Smooth muscle cell (in vitro differentiated cells): ENCODE data around the gene WDFY4. TPM values are rescaled to one million over a fixed set of nuclear protein-coding genes. Genes with fewer than 3 reads are reported as not detected.

Experiments
- DNase-seq: peaks from one replicate; lab custom pipeline; 2025; ENCODE audit not compliant: unreplicated experiment; lab: John Stamatoyannopoulos, UW
- H2AFZ ChIP-seq: fragments of 200-600 bp; sonication (generic); 2 replicates; pipeline ENCODE4 v1.6.0; 2016; ENCODE audit warnings: antibody characterized with exemption, low read depth, mild to moderate bottlenecking
- H3F3A ChIP-seq: fragments of 200-600 bp; sonication (generic); 2 replicates; pipeline ENCODE4 v1.6.0; 2017; ENCODE audit warnings: antibody characterized with exemption, low read depth
- H3K27ac ChIP-seq: fragments of 200-600 bp; sonication (generic); 2 replicates; pipeline ENCODE4 v1.5.1; 2016; ENCODE audit warnings: low read depth, mild to moderate bottlenecking
- H3K27me3 ChIP-seq: fragments of 200-600 bp; sonication (generic); 2 replicates; pipeline ENCODE4 v1.6.1; 2016; ENCODE audit warnings: low read depth, mild to moderate bottlenecking
- H3K36me3 ChIP-seq: fragments of 200-600 bp; sonication (generic); 2 replicates; pipeline ENCODE4 v1.5.1; 2016; ENCODE audit warnings: low read depth
- H3K4me1 ChIP-seq: fragments of 200-600 bp; sonication (generic); 2 replicates; pipeline ENCODE4 v1.5.1; 2016; ENCODE audit warnings: low read depth
- H3K4me2 ChIP-seq: fragments of 200-600 bp; sonication (generic); 2 replicates; pipeline ENCODE4 v1.6.0; 2016; ENCODE audit warnings: mild to moderate bottlenecking
- H3K4me3 ChIP-seq: fragments of 200-600 bp; sonication (generic); 2 replicates; pipeline ENCODE4 v1.5.1; 2016; ENCODE audit warnings: mild to moderate bottlenecking
- H3K79me2 ChIP-seq: fragments of 200-600 bp; sonication (generic); 2 replicates; pipeline ENCODE4 v1.6.0; 2016; ENCODE audit warnings: low read depth, mild to moderate bottlenecking
- H3K9ac ChIP-seq: fragments of 200-600 bp; sonication (generic); 2 replicates; pipeline ENCODE4 v1.6.0; 2016; ENCODE audit warnings: low read depth
- H3K9me3 ChIP-seq: fragments of 200-600 bp; sonication (generic); replicated peaks from 2 replicates; pipeline ENCODE4 v1.5.1; 2016; ENCODE audit warnings: low read depth
- H4K20me1 ChIP-seq: fragments of 200-600 bp; sonication (generic); 2 replicates; pipeline ENCODE4 v1.6.0; 2016; ENCODE audit warnings: low read depth
- WGBS: methylation state at CpG from one replicate; pipeline ENCODE4 v1.1.7; 2016; ENCODE audit warnings: low lambda C conversion rate; 5-methylcytosine and 5-hydroxymethylcytosine counted together
- polyA plus RNA-seq: library from polyadenylated mRNA; unstranded; fragments of >200 nt; fragmentation: Nextera tagmentation; extraction: Ambion mirVana; gene quantifications from 2 replicates; pipeline ENCODE4 v1.2.1, GENCODE V29; 2016
- total RNA-seq: library from RNA; depleted of rRNA; stranded (reverse); fragments of >200 nt; gene quantifications from 2 replicates; pipeline ENCODE4 v1.2.3, GENCODE V29; 2014
- TF ChIP-seq, protein P1 (sequence below): fragments of 200-600 bp; sonication (generic); IDR thresholded peaks from 2 replicates; pipeline ENCODE4 v1.5.1; 2017; ENCODE audit warnings: borderline replicate concordance, mild to moderate bottlenecking, antibody characterized with exemption; ENCODE audit not compliant: insufficient read depth, poor library complexity, severe bottlenecking

The WDFY4 gene
- total and polyA plus RNA-seq, 2 experiments from 2014 or later: not detected

DNA sequence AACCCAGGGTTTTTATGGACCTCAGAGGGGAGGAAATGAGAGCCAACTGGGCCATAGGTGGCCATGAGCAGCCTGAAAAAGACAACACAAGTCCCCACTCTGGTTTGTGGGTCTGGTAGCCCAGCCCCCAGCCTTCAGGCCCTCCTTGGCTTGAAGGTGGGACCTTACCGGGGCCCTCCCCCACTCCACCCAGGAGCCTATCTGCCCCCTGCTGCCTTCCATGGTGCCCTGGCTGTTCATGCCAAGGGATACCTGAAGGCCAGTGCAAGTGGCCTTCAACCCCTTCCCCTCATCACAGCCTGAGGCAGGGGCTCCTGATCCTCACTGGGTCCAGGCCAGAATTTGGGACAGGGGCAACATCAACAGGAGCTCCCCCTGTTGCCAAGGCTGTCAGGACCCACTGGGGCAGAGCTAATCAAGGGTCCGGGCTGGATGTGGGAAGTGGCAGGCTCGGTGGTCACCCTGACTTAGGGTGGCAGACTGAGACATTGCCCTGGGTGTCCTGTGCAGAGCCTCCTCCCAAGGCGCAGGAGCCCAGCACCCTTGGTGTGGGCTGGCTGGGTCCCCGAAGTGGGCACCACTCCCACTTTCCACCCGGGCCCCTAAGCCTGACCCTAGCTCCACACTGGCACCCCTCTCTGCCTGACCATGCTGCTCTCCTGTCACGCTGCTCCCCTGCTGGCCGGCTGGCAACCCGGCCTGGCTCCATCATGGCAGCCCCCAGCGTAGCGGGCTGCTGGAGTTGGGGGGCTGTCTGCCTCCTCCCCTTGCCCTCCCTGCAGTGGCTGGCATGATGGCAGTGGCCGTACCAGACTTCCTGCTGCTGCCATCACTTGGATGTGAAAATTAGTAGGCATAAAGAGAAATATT, 6.4 kb downstream of the WDFY4 start:
- Histone ChIP-seq H3K27ac (no peak overlapping the region), H3K4me3 (no peak overlapping the region), H3K9me3 (no peaks in the 10 kb centered on the region), H3K36me3 (no peaks in the 10 kb centered on the region), H3F3A (no peaks in the 10 kb centered on the region), H3K4me1 (no peaks in the 10 kb centered on the region), H4K20me1 (no peaks in the 10 kb centered on the region), H3K79me2 (no peaks in the 10 kb centered on the region), H2AFZ (no peak overlapping the region), H3K4me2 (no peak overlapping the region), H3K9ac (no peak overlapping the region), H3K27me3 (peaks cover 11% of the 10 kb centered on the region)
- no peak for DNase-seq
- 94% methylated on average over 12 of the region's 12 CpGs for WGBS
- TF ChIP-seq, protein P1, sequence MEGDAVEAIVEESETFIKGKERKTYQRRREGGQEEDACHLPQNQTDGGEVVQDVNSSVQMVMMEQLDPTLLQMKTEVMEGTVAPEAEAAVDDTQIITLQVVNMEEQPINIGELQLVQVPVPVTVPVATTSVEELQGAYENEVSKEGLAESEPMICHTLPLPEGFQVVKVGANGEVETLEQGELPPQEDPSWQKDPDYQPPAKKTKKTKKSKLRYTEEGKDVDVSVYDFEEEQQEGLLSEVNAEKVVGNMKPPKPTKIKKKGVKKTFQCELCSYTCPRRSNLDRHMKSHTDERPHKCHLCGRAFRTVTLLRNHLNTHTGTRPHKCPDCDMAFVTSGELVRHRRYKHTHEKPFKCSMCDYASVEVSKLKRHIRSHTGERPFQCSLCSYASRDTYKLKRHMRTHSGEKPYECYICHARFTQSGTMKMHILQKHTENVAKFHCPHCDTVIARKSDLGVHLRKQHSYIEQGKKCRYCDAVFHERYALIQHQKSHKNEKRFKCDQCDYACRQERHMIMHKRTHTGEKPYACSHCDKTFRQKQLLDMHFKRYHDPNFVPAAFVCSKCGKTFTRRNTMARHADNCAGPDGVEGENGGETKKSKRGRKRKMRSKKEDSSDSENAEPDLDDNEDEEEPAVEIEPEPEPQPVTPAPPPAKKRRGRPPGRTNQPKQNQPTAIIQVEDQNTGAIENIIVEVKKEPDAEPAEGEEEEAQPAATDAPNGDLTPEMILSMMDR: no peak

DNA sequence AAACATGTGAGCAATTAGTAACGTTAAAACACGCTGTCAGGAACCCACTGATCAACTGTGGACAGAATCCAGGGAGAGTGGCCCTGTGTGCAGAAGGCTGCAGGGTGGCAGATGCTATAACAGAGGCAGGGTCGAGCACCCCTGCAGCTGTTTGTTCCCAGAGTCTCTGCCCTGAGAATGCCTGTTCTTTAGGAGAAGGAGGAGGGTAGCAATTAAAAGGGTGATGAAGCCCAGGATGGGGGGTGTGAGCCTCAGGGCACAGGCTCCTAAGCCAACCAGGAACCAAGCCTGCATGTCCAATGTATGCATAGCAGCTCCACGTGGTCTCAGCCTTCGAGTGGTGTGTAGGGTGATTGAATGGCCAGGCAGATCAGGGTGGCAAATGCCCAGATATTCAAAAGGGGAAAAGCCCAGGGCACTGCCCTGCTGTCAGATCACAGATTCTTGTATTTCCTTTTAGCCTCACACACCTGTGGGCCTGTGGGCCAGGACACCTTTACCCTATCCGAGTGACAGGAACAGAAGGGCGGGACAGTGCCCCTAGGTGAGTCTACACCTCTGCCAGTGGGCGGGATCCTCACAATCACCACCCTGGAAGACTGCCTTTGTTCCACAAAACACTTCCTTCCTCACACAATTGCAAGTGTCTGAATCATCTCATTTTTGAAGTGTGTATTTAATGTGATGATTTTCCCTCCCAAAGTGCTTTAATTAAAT, 7.3 kb downstream of the WDFY4 start:
- Histone ChIP-seq H3K9ac (no peak overlapping the region), H3K9me3 (no peaks in the 10 kb centered on the region), H4K20me1 (no peaks in the 10 kb centered on the region), H3F3A (no peaks in the 10 kb centered on the region), H3K27ac (no peak overlapping the region), H2AFZ (no peak overlapping the region), H3K4me2 (no peak overlapping the region), H3K36me3 (no peaks in the 10 kb centered on the region), H3K79me2 (no peaks in the 10 kb centered on the region), H3K4me1 (no peaks in the 10 kb centered on the region), H3K4me3 (no peak overlapping the region), H3K27me3 (peaks cover 13% of the 10 kb centered on the region)
- no peak for DNase-seq
- TF ChIP-seq, protein P1: no peak
- WGBS: 63% methylated on average over 8 of the region's 8 CpGs

DNA sequence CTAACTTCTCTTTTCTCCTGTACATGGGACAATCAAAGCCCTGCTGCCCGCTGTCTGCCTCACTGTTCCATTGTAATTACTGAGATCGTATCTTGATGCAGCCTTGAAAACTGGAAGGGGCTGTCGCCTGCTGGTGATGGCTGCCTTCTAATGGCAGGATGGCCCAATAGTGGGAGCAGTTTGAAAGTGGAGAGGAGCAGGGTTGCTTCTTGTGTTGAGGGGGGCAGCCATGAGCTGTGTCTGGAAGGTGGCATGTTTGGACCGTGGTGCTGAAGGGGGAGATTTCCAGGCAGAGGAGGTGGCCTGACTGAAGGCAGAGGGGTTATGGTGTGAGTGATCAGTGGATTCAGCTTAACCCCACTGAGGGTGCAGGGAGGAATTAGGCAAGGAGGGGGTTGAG, 8.1 kb downstream of the WDFY4 start:
- TF ChIP-seq, protein P1: no peak
- no peaks in the 10 kb centered on the region for H3K9me3 ChIP-seq
- no peaks in the 10 kb centered on the region for H3F3A ChIP-seq
- no peak overlapping the region for H3K9ac ChIP-seq
- 79% methylated on average over 4 of the region's 4 CpGs for WGBS
- no peak overlapping the region for H3K27ac ChIP-seq
- H4K20me1 ChIP-seq: no peaks in the 10 kb centered on the region
- no peaks in the 10 kb centered on the region for H3K79me2 ChIP-seq
- H3K27me3 ChIP-seq: peaks cover 13% of the 10 kb centered on the region
- H3K36me3 ChIP-seq: no peaks in the 10 kb centered on the region
- no peak overlapping the region for H3K4me3 ChIP-seq
- no peaks in the 10 kb centered on the region for H3K4me1 ChIP-seq
- no peak overlapping the region for H3K4me2 ChIP-seq
- no peak overlapping the region for H2AFZ ChIP-seq
- no peak for DNase-seq
